ENCODE data around the gene UBALD1.

GRCh38 chr16:4616047-4616811 is 1.5 kb upstream of the UBALD1 start:
- peak; percentile 9 to 36 (median 32) for TF ChIP-seq CTCF (IDR thresholded peaks at IDR 0.05)
- TF ChIP-seq POLR2A (IDR thresholded peaks at IDR 0.05), result peak; percentile 67 to 80
